ENCODE results near the gene ZNF862. TPM values are rescaled to one million over a fixed set of nuclear protein-coding genes. Genes with fewer than 3 reads are reported as not detected.

Gene ZNF862
- total and polyA plus RNA-seq, 2 donors from 2014 or later = 5.7 to 29.1 TPM

DNA sequence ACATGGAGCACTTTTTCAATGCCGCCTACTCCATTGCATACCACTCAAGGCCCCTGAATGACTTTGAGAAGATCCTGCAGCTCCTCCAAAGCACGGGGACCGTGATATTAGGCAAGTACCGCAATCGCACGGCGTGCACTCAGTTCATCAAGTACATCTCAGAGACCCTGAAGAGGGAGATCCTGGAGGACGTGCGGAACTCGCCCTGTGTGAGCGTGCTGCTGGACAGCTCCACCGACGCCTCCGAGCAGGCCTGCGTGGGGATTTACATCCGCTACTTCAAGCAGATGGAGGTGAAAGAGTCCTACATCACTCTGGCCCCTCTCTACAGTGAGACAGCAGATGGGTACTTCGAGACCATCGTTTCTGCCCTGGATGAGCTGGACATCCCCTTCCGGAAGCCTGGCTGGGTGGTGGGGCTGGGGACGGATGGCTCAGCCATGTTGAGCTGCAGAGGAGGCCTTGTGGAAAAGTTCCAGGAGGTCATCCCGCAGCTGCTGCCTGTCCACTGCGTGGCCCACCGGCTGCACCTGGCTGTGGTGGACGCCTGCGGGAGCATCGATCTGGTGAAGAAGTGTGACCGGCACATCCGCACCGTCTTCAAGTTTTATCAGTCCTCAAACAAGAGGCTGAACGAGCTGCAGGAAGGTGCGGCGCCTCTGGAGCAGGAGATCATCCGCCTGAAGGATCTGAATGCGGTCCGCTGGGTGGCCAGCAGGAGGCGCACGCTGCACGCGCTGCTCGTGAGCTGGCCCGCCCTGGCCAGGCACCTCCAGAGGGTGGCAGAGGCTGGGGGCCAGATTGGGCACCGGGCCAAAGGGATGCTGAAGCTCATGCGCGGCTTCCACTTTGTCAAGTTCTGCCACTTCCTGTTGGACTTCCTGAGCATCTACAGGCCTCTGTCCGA lies 22.9 kb downstream of the ZNF862 start:
- FAIRE-seq = no peak
- H3K4me3 ChIP-seq (ENCODE audit: low read length in 3 of 3) = no peak overlapping the region
- no peak for TF ChIP-seq CTCF (IDR thresholded peaks at IDR 0.05; ENCODE audit: borderline replicate concordance, extremely low read depth, insufficient read depth)
- H3K4me1 ChIP-seq (ENCODE audit: control insufficient read depth in 2 of 3, insufficient read depth in 2 of 3, low read depth in 1 of 3, low read length in 3 of 3) = no peaks in the 10 kb centered on the region
- no peak overlapping the region for H3K9ac ChIP-seq (ENCODE audit: low read length in 3 of 3)
- no peak overlapping the region for H3K27ac ChIP-seq (ENCODE audit: low read depth in 2 of 2, low read length in 2 of 2)
- intact Hi-C loops (cut with DNase I) = no loop called here
- no peaks in the 10 kb centered on the region for H3K27me3 ChIP-seq (ENCODE audit: control insufficient read depth, insufficient read depth, low read length)
- DNase-seq = peak in 1 of 5 donors; percentile 63
- H3K36me3 ChIP-seq (ENCODE audit: control insufficient read depth in 2 of 3, insufficient read depth in 3 of 3, low read length in 3 of 3) = peaks cover 0 to 34% (median 14%) of the 10 kb centered on the region in 3 donors
- no peaks in the 10 kb centered on the region for H3K9me3 ChIP-seq (ENCODE audit: control insufficient read depth in 2 of 3, insufficient read depth in 1 of 3, low read length in 3 of 3)

- no peak for TF ChIP-seq CTCF (IDR thresholded peaks at IDR 0.05; ENCODE audit: borderline replicate concordance, extremely low read depth, insufficient read depth)
- no peaks in the 10 kb centered on the region for H3K9me3 ChIP-seq (ENCODE audit: control insufficient read depth in 2 of 3, insufficient read depth in 1 of 3, low read length in 3 of 3)
- intact Hi-C loops (cut with DNase I) = no loop called here
- H3K4me3 ChIP-seq (ENCODE audit: low read length in 3 of 3) = no peak overlapping the region
- no peak for DNase-seq
- H3K36me3 ChIP-seq (ENCODE audit: control insufficient read depth in 2 of 3, insufficient read depth in 3 of 3, low read length in 3 of 3) = peaks cover 0 to 34% (median 14%) of the 10 kb centered on the region in 3 donors
- no peaks in the 10 kb centered on the region for H3K4me1 ChIP-seq (ENCODE audit: control insufficient read depth in 2 of 3, insufficient read depth in 2 of 3, low read depth in 1 of 3, low read length in 3 of 3)
- no peak overlapping the region for H3K9ac ChIP-seq (ENCODE audit: low read length in 3 of 3)
- no peak overlapping the region for H3K27ac ChIP-seq (ENCODE audit: low read depth in 2 of 2, low read length in 2 of 2)
- H3K27me3 ChIP-seq (ENCODE audit: control insufficient read depth, insufficient read depth, low read length) = no peaks in the 10 kb centered on the region
- no peak for FAIRE-seq
Observed at GRCh38 chr7:149861728-149862045, 23.5 kb downstream of the ZNF862 start.

GRCh38 chr7:149862156-149862555 lies 24.0 kb downstream of the ZNF862 start:
- Histone ChIP-seq H3K27me3 (ENCODE audit: control insufficient read depth, insufficient read depth, low read length) (no peaks in the 10 kb centered on the region), H3K36me3 (ENCODE audit: control insufficient read depth in 2 of 3, insufficient read depth in 3 of 3, low read length in 3 of 3) (peaks cover 0 to 34% (median 14%) of the 10 kb centered on the region in 3 donors), H3K4me1 (ENCODE audit: control insufficient read depth in 2 of 3, insufficient read depth in 2 of 3, low read depth in 1 of 3, low read length in 3 of 3) (no peaks in the 10 kb centered on the region), H3K27ac (ENCODE audit: low read depth in 2 of 2, low read length in 2 of 2) (no peak overlapping the region), H3K9ac (ENCODE audit: low read length in 3 of 3) (no peak overlapping the region), H3K4me3 (ENCODE audit: low read length in 3 of 3) (no peak overlapping the region), H3K9me3 (ENCODE audit: control insufficient read depth in 2 of 3, insufficient read depth in 1 of 3, low read length in 3 of 3) (no peaks in the 10 kb centered on the region)
- intact Hi-C loops (cut with DNase I) = no loop called here
- FAIRE-seq = no peak
- TF ChIP-seq CTCF (IDR thresholded peaks at IDR 0.05; ENCODE audit: borderline replicate concordance, extremely low read depth, insufficient read depth) = no peak
- DNase-seq = peak in 1 of 5 donors; percentile 67

All from kidney (tissue), 14 donors.